ENCODE measurements around the gene WFDC1. TPM values are rescaled to one million over a fixed set of nuclear protein-coding genes. Genes with fewer than 3 reads are reported as not detected.
"Not testable (repeated sequence)": the region's sequence is repeated elsewhere in the genome, so short reads cannot be mapped to it uniquely, and the experiment has no call there.

WFDC1 gene
- total RNA-seq, 1 donor from 2014 or later = not detected

- intact Hi-C loops (cut with micrococcal nuclease) = no loop called here
These were observed 33.3 kb downstream of the WFDC1 start for GRCh38 chr16:84327926-84328505.

- intact Hi-C loops (cut with micrococcal nuclease) = no loop called here
These were observed 34.3 kb downstream of the WFDC1 start for GRCh38 chr16:84329016-84329415.

DNA sequence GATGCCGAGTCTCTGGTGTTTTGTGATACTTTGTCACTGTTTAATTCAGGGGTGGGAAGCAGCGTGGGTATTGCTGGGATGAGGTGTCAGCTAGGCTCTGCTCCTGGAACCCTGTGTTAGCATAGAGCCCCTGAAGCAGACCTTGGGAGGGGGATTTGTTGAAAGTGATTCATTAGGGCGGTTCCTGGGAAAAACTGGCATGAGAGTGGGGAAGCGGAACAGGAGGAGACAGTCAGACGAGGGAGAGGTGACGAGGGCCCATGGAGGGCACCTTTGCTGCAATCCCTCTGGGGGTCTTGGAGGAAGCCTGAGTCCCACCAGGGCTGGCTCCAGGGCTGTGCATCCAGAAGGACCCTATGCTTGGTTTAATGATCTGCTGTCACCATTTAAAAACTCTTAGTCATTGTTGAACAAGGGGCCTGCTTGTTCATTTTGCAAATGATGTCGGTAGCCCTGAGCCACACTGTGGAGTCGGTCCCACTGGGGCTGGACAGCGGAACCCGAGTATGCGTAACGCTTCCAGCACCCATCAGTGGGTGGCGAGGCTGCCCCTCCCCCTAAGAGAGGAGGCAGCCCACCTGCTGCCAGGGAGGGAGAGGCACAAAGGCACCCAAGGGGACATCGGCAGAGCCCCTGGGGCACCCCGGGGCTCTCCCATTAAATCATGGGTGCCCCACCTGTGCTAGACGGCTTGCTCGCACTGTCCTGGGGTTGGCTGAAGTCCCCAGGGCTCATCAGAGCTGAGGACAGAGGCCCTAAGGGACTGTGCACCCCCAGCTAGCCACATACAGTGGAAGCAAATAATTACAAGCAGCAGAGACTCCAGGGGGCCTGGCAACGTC lies 35.4 kb downstream of the WFDC1 start:
- intact Hi-C loops (cut with micrococcal nuclease) = no loop called here

DNA sequence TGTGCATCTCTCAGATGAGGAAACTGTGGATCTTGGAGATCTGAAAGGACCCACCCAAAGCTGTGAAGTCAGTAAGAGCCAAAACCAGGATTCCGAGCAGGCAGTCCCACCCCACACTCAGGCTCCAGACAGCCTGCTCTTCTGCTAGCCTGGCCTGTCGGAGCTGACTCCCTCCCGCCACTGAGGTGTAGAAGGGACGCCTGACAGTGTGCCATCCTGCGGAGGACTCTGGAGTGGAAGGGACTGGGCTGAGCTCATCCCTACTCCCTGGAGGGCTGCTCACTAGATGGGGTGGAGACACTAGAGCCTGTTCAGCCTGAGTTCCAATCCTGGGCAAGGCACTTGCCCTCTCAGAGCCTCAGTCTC lies 36.0 kb downstream of the WFDC1 start:
- intact Hi-C loops (cut with micrococcal nuclease) = no loop called here

- intact Hi-C loops (cut with micrococcal nuclease) = no loop called here
These were observed 37.5 kb downstream of the WFDC1 start for GRCh38 chr16:84331998-84332780.

DNA sequence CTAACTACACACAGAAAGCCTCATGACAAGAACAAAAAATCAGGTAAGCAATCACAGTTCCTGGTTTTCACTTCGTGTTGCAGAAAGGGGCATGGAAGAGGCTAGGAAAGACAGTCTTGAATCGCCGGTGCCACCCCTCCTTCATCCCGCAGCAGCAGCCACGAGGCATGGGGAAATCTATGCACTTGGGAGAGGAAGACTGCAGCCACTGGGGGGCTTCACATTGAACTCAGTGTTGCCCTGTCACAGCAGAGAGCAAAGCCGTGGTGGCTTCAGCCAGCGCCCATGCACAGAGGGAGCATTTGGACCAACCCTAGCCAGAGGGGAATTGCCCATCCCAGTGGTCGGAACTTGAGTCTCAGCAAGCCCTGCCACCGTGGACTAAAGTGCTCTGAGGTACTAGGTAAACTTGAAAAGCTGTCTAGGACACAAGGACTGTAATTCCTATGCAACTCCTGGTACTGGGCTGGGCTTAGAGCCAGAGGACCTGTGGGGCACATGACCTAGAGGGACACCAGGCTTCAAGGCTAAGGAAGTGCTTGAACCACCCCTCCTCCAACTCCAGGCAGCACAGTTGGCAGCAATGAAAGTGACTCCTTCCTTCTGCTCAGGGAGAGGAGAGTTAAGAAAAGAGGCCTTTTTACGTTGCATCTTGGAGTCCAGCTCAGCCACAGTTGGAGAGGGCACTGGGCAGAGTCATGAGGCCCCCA lies 38.5 kb downstream of the WFDC1 start:
- intact Hi-C loops (cut with micrococcal nuclease) = no loop called here

DNA sequence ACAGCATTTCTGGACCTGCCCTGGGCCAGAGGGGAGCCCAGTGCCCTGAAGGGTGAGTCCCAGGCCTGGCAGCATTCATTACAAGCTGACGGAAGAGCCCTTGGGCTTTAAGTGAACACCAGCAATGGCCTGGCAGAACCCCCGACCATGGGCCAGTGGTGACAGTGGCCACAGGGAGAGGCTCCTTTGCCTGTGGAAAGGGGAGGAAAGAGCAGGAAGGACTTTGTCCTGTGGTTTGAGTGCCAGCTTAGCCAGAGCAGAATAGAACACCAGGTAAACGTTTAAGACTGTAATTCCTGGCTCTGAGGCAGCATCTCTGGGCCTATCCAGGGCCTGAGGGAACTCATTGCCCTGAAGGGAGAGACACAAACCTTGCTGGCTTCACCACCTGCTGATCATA lies 39.4 kb downstream of the WFDC1 start:
- intact Hi-C loops (cut with micrococcal nuclease) = no loop called here

DNA sequence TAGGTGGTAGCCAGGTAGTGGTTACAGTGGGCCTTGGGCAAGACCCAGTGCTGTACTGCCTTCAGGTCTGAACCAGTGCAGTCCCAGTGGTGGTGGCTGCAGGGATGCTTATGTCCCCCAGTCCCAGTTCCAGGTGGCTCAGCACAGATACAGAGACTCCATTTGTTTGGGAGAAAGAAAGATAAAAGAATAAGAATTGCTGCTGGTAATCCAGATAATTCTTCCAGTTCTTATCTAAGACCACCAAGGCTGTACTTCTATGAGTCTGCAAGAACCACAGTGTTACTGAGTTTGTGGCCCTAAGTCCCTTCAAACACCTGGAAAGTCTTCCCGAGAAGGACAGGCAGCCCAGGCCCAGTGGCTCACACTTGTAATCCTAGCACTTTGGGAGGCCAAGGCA lies 39.8 kb downstream of the WFDC1 start:
- intact Hi-C loops (cut with micrococcal nuclease) = no loop called here

DNA sequence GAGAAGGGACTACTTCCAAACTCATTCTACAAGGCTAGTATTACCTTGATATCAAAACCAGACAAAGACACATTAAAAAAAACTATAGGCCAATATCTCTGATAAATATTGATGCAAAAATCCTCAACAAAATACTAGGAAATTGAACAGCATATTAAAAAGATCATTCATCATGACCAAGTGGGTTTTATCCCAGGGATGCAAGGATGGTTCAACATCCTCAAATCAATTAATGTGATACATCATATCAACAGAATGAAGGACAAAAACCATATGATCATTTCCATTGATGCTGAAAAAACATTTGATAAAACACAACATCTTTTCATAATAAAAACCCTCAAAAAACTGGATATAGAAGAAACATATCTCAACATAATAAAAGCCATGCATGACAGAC lies 42.6 kb downstream of the WFDC1 start:
- intact Hi-C loops (cut with micrococcal nuclease) = not testable (repeated sequence)

GRCh38 chr16:84339311-84339710 lies 44.6 kb downstream of the WFDC1 start:
- intact Hi-C loops (cut with micrococcal nuclease) = no loop called here

DNA sequence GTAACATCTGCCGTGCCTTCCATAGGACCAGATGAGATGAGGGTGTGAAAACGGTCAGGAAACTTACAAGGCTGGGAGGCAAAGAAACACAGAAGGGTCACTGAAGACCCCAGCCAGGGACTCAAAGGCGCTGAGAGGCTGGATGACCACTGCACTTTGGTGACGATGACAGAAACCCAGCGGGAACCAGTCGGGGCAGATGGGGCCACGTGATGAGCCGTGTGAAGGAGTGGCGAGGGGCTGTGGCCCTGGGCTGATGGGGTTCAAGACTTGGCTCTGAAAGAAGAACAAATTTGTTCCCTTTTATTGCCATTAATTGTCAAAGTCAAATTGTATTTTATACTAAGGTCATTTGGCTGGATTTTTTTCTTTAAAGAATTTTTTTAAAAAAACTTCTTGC lies 45.1 kb downstream of the WFDC1 start:
- intact Hi-C loops (cut with micrococcal nuclease) = no loop called here

DNA sequence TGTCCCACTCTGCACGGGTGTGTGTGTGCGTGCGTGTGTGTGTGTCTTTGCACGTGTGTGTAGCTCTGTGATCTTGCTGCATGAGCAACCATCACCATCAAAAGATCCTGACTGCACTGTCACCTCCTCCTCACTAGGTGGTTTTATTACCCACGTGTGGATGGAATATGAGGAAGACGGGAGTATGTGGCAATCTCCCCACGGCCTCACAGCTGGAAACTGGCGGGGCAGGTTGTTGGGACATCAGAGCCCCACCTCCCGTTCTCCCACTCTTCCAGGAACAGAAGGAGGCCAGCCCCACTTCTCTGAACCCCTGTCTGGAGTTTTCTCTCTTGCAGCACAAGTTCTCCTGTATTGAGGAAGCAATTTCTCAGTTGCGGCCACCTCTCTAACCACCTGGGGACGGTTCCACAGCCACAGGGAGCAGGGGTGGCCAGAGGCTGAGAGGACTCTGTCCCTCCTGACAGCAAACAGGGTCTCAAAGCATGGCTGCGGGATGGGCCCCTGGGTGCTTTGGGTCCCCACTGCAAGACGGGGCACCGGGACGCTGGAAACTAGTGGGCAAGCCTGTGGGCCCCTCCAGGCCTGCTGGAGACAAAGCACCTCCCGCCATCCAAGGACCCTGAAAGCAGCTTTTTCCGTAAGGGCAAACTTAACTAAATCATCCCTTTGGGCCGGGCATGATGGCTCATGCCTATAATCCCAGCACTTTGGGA lies 45.8 kb downstream of the WFDC1 start:
- intact Hi-C loops (cut with micrococcal nuclease) = no loop called here

DNA sequence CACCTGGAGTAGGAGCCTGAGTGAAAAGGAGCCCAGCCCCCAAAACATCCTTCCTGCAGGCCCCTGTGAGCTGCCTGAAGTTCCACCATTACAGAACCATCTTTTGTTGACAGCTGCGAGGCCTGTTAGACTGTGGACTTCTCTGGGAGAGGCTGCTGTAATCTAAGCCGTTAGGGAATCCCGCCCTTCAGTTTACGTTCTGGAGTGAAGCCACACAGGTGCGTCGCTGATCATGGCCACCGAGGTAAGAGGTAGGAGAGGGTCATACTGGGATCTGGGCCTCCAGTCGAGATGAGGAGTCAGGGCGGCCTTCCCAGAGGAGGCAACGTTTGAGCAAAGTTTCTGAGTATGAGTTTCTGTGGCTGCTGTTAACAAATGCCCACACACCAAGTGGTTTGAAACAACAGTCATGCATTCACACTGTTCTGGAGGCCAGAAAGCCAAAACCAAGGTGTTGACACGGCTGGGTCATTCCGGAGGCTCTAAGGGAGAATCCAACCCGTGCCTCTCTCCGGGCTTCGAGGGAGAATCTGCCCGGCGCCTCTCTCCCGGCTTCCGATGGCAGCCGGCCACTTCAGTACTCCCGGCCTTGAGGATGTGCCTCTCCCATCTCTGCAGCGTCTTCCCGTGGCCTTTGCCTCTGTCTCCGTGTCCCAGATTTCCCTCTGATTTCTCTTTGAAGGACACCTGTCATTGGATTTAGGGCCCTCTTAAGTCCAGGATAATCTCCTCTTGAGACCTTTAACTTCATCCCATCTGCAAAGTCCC lies 47.0 kb downstream of the WFDC1 start:
- intact Hi-C loops (cut with micrococcal nuclease) = no loop called here

DNA sequence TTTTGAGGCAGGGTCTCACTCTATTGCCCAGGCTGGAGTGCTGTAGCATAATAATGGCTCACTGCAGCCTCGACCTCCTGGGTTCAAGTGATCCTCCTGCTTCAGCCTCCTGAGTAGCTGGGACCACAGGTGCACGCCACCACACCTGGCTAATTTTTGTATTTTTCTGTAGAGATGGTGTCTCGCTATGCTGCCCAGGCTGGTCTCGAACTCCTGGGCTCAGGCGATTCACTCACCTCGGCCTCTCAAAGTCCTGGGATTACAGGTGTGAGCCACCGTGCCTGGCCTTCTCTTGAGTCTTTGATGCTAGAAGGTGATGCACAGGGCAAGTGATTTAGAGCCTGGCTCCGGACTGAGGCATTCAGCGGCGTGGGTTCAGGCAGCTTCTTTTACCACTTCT lies 49.1 kb downstream of the WFDC1 start:
- intact Hi-C loops (cut with micrococcal nuclease) = not testable (repeated sequence)

DNA sequence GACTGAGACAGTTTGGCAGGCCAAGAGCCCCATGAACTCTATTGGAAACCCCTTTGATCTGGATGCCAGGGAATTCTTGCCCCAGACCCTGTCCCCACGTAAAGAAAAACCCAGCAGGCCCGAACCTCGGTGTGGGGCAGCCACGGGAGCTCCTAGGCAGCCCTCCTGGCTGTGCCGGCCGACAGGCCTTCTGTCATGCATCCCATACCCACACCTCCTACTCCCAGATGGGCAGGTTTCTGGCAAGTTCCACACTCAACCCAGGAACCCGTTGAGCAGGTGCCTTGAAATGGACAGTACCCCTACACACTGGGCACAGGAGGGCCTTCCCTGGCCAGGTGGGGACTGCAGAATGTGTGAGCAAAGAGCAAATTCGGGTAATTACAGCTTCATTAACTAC lies 50.1 kb downstream of the WFDC1 start:
- intact Hi-C loops (cut with micrococcal nuclease) = no loop called here

DNA sequence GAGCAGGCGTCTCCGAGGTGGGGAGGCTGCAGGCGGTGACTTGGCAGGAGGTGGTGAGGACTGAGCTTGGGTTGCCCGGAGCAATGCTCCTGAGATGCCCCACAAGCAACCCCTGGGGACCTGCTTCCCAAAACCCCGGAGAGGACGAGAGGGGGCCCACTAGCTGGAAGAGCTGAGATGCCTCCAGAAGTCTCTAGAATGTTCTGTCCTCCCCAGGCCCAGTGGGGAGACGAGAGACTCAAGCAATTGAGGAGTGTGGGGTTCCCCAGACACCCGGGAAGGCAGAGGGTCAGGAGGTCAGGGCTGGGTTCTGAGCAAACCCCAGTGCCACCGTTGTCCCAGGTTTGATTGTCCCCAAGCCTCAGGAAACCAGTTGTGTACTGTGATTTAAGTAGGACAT lies 52.5 kb downstream of the WFDC1 start:
- intact Hi-C loops (cut with micrococcal nuclease) = no loop called here

DNA sequence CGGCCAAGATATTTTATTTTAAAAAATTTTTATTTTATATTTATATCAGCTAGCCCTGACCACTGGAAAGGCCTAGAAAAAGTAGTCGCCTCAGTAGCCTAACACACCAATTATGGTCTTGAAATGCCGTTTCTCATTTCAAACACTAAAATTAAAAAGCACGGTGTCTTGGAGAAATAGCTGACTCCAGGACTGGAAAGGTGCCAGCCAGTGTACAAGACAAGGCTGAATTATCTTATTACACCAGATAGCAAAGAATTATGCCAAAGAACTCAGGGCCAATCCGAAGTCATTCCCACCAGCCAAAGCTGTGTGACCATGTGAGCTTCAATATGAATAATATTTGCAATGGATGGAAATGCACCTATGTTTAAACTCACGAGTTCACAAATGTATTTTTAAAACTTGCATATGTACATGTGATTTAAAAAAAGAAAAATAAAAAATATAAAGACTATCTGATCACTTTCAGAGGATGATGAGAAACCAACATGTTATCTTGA lies 53.8 kb downstream of the WFDC1 start:
- intact Hi-C loops (cut with micrococcal nuclease) = no loop called here

DNA sequence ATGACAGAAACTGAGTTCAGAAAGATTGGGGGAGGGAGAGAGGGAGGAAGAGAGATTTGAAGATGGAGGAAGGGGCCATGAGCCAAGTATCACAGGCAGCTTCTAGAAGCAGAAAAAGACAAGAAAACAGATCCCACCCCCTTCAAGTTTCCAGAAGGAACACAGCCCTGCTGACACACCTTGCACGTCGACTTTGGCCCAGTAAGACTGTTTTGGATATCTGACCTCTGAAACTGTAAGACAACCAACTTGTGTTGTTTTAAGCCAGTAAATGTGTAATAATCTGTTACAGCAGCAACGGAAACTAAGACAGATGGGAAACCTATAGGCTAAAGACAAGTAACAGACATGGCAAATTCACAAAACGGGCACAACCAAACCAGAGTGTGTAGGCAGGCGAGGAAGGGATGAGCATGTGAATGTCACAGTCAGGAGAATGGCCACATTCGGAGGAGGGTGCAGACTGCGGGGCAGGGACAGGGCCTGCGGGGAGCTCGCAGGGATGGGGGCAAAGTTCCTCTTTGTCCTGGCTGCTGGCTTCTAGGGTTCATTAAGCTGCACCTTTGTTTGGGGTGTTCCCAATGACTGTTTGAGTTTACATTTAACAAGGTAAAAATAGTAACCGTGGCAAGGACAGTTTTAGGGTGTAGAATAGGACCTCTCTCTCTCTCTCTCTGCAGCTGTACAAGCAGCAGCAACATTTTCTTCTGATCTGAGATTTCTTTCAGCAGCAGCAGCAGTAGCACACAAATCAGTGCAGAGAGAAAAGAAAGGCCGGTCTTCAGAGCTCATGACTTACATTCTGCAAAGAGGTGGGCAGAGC lies 55.4 kb downstream of the WFDC1 start:
- intact Hi-C loops (cut with micrococcal nuclease) = no loop called here

GRCh38 chr16:84350685-84351400 lies 56.2 kb downstream of the WFDC1 start:
- intact Hi-C loops (cut with micrococcal nuclease) = no loop called here
